Effector memory CD8-positive, alpha-beta T cell (primary cell): ENCODE data around the gene TMEM45B.
A peak's percentile ranks its signal among the peaks of the same experiment; 100 is the strongest.
"Not testable (repeated sequence)": the region's sequence is repeated elsewhere in the genome, so short reads cannot be mapped to it uniquely, and the experiment has no call there.

Experiments used
- ATAC-seq: fragments of 150-1000 bp; cut with Tn5 transposase; replicated peaks from 2 replicates; pipeline ENCODE4 v1.10.0; 2021; ENCODE audit warnings: mild to moderate bottlenecking, moderate library complexity
- DNase-seq, 3 experiments: peaks; one replicate each; pipeline ENCODE4 v3.0.0; 2021
- H3K27ac Mint-ChIP-seq, 2 donors: one replicate each; pipeline ENCODE4 v1.8.0; 2022; ENCODE audit warnings: mild to moderate bottlenecking in 2 of 2, mixed read lengths in 2 of 2, moderate library complexity in 2 of 2
- H3K27me3 Mint-ChIP-seq, 2 donors: one replicate each; pipeline ENCODE4 v1.8.0; 2022; ENCODE audit warnings: mixed read lengths in 2 of 2
- H3K36me3 Mint-ChIP-seq: one replicate; pipeline ENCODE4 v1.8.0; 2022; ENCODE audit warnings: mild to moderate bottlenecking, moderate library complexity, mixed read lengths; ENCODE audit not compliant: insufficient read depth
- H3K4me1 Mint-ChIP-seq, 2 donors: one replicate each; pipeline ENCODE4 v1.8.0; 2022; ENCODE audit warnings: low read depth in 2 of 2, mixed read lengths in 2 of 2
- H3K4me3 Mint-ChIP-seq, 2 donors: one replicate each; pipeline ENCODE4 v1.8.0; 2022; ENCODE audit warnings: mild to moderate bottlenecking in 2 of 2, mixed read lengths in 2 of 2, moderate library complexity in 2 of 2
- H3K9me3 Mint-ChIP-seq, 2 donors: one replicate each; pipeline ENCODE4 v1.8.0; 2022; ENCODE audit warnings: mixed read lengths in 2 of 2
- total RNA-seq, 9 experiments: gene quantifications; one replicate each; lab custom pipeline; 2026; lab: John Stamatoyannopoulos, UW

The TMEM45B gene
- total RNA-seq: 0.40 to 20.0 (median 0.67) reads per million in 9 experiments

- peak within 1 kb of the TSS in 1 of 2 donors; percentile 35 for H3K27ac Mint-ChIP-seq
- peaks cover 28 to 66% of the 10 kb centered on the region in 2 donors for H3K27me3 Mint-ChIP-seq
- no peaks in the 10 kb centered on the region for H3K9me3 Mint-ChIP-seq
- peaks cover 3% of the 10 kb centered on the region for H3K36me3 Mint-ChIP-seq
- DNase-seq: no peak
- H3K4me3 Mint-ChIP-seq: peak within 1 kb of the TSS; percentile 45 to 54
- no peak for ATAC-seq
- H3K4me1 Mint-ChIP-seq: peaks cover 11 to 13% of the 10 kb centered on the region in 2 donors
Measured at GRCh38 chr11:129815596-129816461, at the start of gene TMEM45B. Gene TMEM45B, plus strand, starts transcription at chr11:129815848. Its CDS starts 36,635 bp downstream, at chr11:129852483.

GRCh38 chr11:129766898-129767604 lies 48.6 kb upstream of the TMEM45B start:
- peak overlapping the region in 1 of 2 donors; percentile 5 for H3K27ac Mint-ChIP-seq
- peaks cover 3% of the 10 kb centered on the region for H3K36me3 Mint-ChIP-seq
- no peak overlapping the region for H3K4me3 Mint-ChIP-seq
- peaks cover 0 to 5% of the 10 kb centered on the region in 2 donors for H3K4me1 Mint-ChIP-seq
- no peaks in the 10 kb centered on the region for H3K9me3 Mint-ChIP-seq
- ATAC-seq (peak; percentile 19), DNase-seq (no peak)
- H3K27me3 Mint-ChIP-seq: peaks cover 11 to 33% of the 10 kb centered on the region in 2 donors

GRCh38 chr11:129767827-129768226 lies 47.8 kb upstream of the TMEM45B start:
- Mint-ChIP-seq H3K9me3 (no peaks in the 10 kb centered on the region), H3K36me3 (peaks cover 3% of the 10 kb centered on the region), H3K27ac (no peak overlapping the region), H3K27me3 (peaks cover 16 to 28% of the 10 kb centered on the region in 2 donors), H3K4me1 (peaks cover 0 to 5% of the 10 kb centered on the region in 2 donors), H3K4me3 (no peak overlapping the region)
- no peak for DNase-seq
- ATAC-seq: no peak

- ATAC-seq (no peak), DNase-seq (no peak)
- peaks cover 3% of the 10 kb centered on the region for H3K36me3 Mint-ChIP-seq
- H3K27me3 Mint-ChIP-seq: peaks cover 17 to 27% of the 10 kb centered on the region in 2 donors
- no peaks in the 10 kb centered on the region for H3K9me3 Mint-ChIP-seq
- peaks cover 0 to 5% of the 10 kb centered on the region in 2 donors for H3K4me1 Mint-ChIP-seq
- no peak overlapping the region for H3K4me3 Mint-ChIP-seq
- H3K27ac Mint-ChIP-seq: no peak overlapping the region
Measured at GRCh38 chr11:129768356-129768755, 47.3 kb upstream of the TMEM45B start.

GRCh38 chr11:129769059-129769458 lies 46.6 kb upstream of the TMEM45B start:
- DNase-seq: no peak
- ATAC-seq: no peak
- Mint-ChIP-seq H3K9me3 (no peaks in the 10 kb centered on the region), H3K4me1 (peaks cover 0 to 5% of the 10 kb centered on the region in 2 donors), H3K27ac (no peak overlapping the region), H3K4me3 (no peak overlapping the region), H3K36me3 (peaks cover 3% of the 10 kb centered on the region), H3K27me3 (peaks cover 15 to 25% of the 10 kb centered on the region in 2 donors)

GRCh38 chr11:129770993-129771392 lies 44.7 kb upstream of the TMEM45B start:
- no peak overlapping the region for H3K27ac Mint-ChIP-seq
- peaks cover 3% of the 10 kb centered on the region for H3K36me3 Mint-ChIP-seq
- H3K27me3 Mint-ChIP-seq: peaks cover 10 to 16% of the 10 kb centered on the region in 2 donors
- peaks cover 0 to 5% of the 10 kb centered on the region in 2 donors for H3K4me1 Mint-ChIP-seq
- DNase-seq: no peak
- no peak for ATAC-seq
- H3K4me3 Mint-ChIP-seq: no peak overlapping the region
- no peaks in the 10 kb centered on the region for H3K9me3 Mint-ChIP-seq

GRCh38 chr11:129771456-129771855 lies 44.2 kb upstream of the TMEM45B start:
- H3K27ac Mint-ChIP-seq, H3K4me1 Mint-ChIP-seq, H3K9me3 Mint-ChIP-seq, H3K4me3 Mint-ChIP-seq, H3K36me3 Mint-ChIP-seq, DNase-seq, ATAC-seq: not testable (repeated sequence)
- H3K27me3 Mint-ChIP-seq: peaks cover 10 to 16% of the 10 kb centered on the region in 2 donors

GRCh38 chr11:129778877-129779276 lies 36.8 kb upstream of the TMEM45B start:
- Mint-ChIP-seq H3K4me3 (no peak overlapping the region), H3K9me3 (no peaks in the 10 kb centered on the region), H3K27me3 (peaks cover 0 to 21% of the 10 kb centered on the region in 2 donors), H3K36me3 (no peaks in the 10 kb centered on the region), H3K27ac (no peak overlapping the region), H3K4me1 (no peaks in the 10 kb centered on the region)
- DNase-seq: no peak
- no peak for ATAC-seq

GRCh38 chr11:129779342-129779741 lies 36.3 kb upstream of the TMEM45B start:
- H3K4me1 Mint-ChIP-seq: no peaks in the 10 kb centered on the region
- H3K27me3 Mint-ChIP-seq: peaks cover 0 to 21% of the 10 kb centered on the region in 2 donors
- H3K4me3 Mint-ChIP-seq: no peak overlapping the region
- no peak overlapping the region for H3K27ac Mint-ChIP-seq
- H3K36me3 Mint-ChIP-seq: no peaks in the 10 kb centered on the region
- DNase-seq (no peak), ATAC-seq (no peak)
- no peaks in the 10 kb centered on the region for H3K9me3 Mint-ChIP-seq

- no peak for DNase-seq
- Mint-ChIP-seq H3K27ac (no peak overlapping the region), H3K4me1 (no peaks in the 10 kb centered on the region), H3K36me3 (peaks cover 3% of the 10 kb centered on the region), H3K27me3 (peaks cover 0 to 15% of the 10 kb centered on the region in 2 donors), H3K4me3 (no peak overlapping the region), H3K9me3 (no peaks in the 10 kb centered on the region)
- no peak for ATAC-seq
Measured at GRCh38 chr11:129785383-129786111, 30.1 kb upstream of the TMEM45B start.

GRCh38 chr11:129786112-129786416 lies 29.6 kb upstream of the TMEM45B start:
- not testable (repeated sequence) for H3K4me1 Mint-ChIP-seq, H3K36me3 Mint-ChIP-seq, H3K4me3 Mint-ChIP-seq, DNase-seq, H3K27ac Mint-ChIP-seq, H3K9me3 Mint-ChIP-seq, ATAC-seq
- H3K27me3 Mint-ChIP-seq: peaks cover 0 to 16% of the 10 kb centered on the region in 2 donors

GRCh38 chr11:129787532-129788155 lies 28.0 kb upstream of the TMEM45B start:
- Mint-ChIP-seq H3K4me1 (no peaks in the 10 kb centered on the region), H3K9me3 (no peaks in the 10 kb centered on the region), H3K36me3 (peaks cover 3% of the 10 kb centered on the region), H3K4me3 (no peak overlapping the region), H3K27ac (no peak overlapping the region), H3K27me3 (peaks cover 6 to 16% of the 10 kb centered on the region in 2 donors)
- ATAC-seq (no peak), DNase-seq (no peak)

GRCh38 chr11:129788278-129788677 lies 27.4 kb upstream of the TMEM45B start:
- ATAC-seq: no peak
- DNase-seq: no peak
- H3K27me3 Mint-ChIP-seq: peaks cover 6 to 16% of the 10 kb centered on the region in 2 donors
- H3K36me3 Mint-ChIP-seq: peaks cover 3% of the 10 kb centered on the region
- H3K27ac Mint-ChIP-seq: no peak overlapping the region
- no peaks in the 10 kb centered on the region for H3K9me3 Mint-ChIP-seq
- H3K4me3 Mint-ChIP-seq: no peak overlapping the region
- H3K4me1 Mint-ChIP-seq: no peaks in the 10 kb centered on the region
